ENCODE measurements around the gene CGNL1. TPM values are rescaled to one million over a fixed set of nuclear protein-coding genes. Genes with fewer than 3 reads are reported as not detected.

Gene CGNL1
- total RNA-seq, 8 experiments from 2014 or later, result 0.54 to 24.7 (median 0.82) TPM

Other genes starting within 250 kb of the CGNL1 start
- under 1 TPM in 6 of 8 experiments, not detected in 2; 0.27 to 0.90 (median 0.46) TPM for gene MYZAP, start 215.4 kb downstream of the CGNL1 start, total RNA-seq